HG02759 (cell line): ENCODE results near the gene NBL1.

ENCODE experiments used
- ATAC-seq: cut with Tn5 transposase; IDR thresholded peaks from one replicate; pipeline ENCODE4 v1.9.1; 2021; ENCODE audit warnings: mild to moderate bottlenecking, moderate library complexity; ENCODE audit not compliant: unreplicated experiment

The NBL1 gene

GRCh38 chr1:19643602-19644394, at the start of gene NBL1:
TSS of gene NBL1 (plus strand) at chr1:19644311. CDS start at chr1:19655031, 10,720 bp downstream.
- peak; percentile 72 for ATAC-seq

- no peak for ATAC-seq
Measured at GRCh38 chr1:19596065-19596713, 47.9 kb upstream of the NBL1 start.

GRCh38 chr1:19596714-19597495, 47.2 kb upstream of the NBL1 start:
- peak; percentile 87 for ATAC-seq

- no peak for ATAC-seq
Measured at GRCh38 chr1:19597496-19598309, 46.4 kb upstream of the NBL1 start.

- ATAC-seq, result no peak
Measured at GRCh38 chr1:19599810-19600209, 44.3 kb upstream of the NBL1 start.

GRCh38 chr1:19602486-19602885, 41.6 kb upstream of the NBL1 start:
- ATAC-seq, result no peak

- ATAC-seq, result no peak
Measured at GRCh38 chr1:19605967-19606366, 38.1 kb upstream of the NBL1 start.

- no peak for ATAC-seq
Measured at GRCh38 chr1:19606817-19607642, 37.1 kb upstream of the NBL1 start.

GRCh38 chr1:19608232-19608631, 35.9 kb upstream of the NBL1 start:
- ATAC-seq, result no peak

- no peak for ATAC-seq
Measured at GRCh38 chr1:19610282-19610981, 33.7 kb upstream of the NBL1 start.

GRCh38 chr1:19612530-19612929, 31.6 kb upstream of the NBL1 start:
- ATAC-seq, result no peak

- ATAC-seq, result no peak
Measured at GRCh38 chr1:19613171-19613703, 30.9 kb upstream of the NBL1 start.

GRCh38 chr1:19615438-19615837, 28.7 kb upstream of the NBL1 start:
- no peak for ATAC-seq

- ATAC-seq, result no peak
Measured at GRCh38 chr1:19616489-19616888, 27.6 kb upstream of the NBL1 start.

- ATAC-seq, result no peak
Measured at GRCh38 chr1:19617376-19617775, 26.7 kb upstream of the NBL1 start.

GRCh38 chr1:19618428-19618827, 25.7 kb upstream of the NBL1 start:
- ATAC-seq, result no peak

GRCh38 chr1:19619697-19620384, 24.3 kb upstream of the NBL1 start:
- ATAC-seq, result no peak

- no peak for ATAC-seq
Measured at GRCh38 chr1:19620786-19621185, 23.3 kb upstream of the NBL1 start.
